Measurements from ENCODE around the gene CLNK.

Gene CLNK

DNA sequence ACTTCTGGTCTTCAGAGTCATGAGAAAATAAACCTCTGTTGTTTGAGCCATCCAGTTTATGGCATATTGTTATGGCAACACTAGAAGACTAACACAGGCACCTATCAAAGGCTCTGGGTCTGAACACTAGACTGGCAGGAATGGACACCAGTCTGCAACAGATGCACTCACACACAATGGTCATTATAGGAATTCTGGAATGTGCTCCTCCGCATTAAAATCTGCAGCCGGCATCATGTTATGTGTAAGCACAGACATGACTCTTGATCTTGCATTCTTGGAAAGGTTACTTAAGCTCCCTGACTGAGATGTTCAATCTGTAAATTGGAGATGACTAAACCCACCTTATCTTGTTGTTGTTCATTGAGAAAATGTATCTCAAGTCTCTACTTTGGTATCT is 115.1 kb downstream of the CLNK start:
- no peak for DNase-seq

- DNase-seq = no peak
Observed at GRCh38 chr4:10567766-10568165, 116.8 kb downstream of the CLNK start.

DNA sequence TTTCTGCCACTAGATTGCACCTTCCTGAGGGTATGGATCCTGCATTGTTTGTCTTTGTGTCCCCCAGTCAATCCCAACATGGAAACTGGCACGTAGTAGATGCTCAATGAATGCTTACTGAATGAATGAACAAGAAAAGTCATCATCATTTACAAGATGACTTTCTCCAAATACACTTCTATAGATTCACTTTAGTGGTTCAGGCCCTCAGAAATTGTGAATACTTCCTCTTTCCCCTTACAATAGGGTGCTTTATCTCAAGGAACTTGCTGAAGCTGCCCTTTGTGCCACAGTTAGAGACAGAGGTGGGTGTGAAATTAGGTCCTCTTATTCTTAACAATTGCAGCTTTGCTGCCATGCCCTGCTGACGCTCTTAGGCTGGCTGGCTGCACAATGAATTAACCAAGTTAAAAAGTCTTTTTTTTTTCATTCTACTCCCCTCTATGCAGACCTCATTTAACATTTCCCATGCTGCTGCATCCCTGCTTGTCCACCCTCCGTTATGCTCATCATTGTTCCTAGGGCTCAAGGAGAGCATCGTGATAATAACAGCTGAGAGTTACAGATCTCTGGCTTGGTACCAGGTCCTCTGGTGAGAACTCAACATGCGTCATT is 119.3 kb downstream of the CLNK start:
- DNase-seq = no peak

GRCh38 chr4:10554694-10555093 is 129.9 kb downstream of the CLNK start:
- peak; percentile 48 for DNase-seq

GRCh38 chr4:10554121-10554520 is 130.4 kb downstream of the CLNK start:
- DNase-seq = no peak

DNA sequence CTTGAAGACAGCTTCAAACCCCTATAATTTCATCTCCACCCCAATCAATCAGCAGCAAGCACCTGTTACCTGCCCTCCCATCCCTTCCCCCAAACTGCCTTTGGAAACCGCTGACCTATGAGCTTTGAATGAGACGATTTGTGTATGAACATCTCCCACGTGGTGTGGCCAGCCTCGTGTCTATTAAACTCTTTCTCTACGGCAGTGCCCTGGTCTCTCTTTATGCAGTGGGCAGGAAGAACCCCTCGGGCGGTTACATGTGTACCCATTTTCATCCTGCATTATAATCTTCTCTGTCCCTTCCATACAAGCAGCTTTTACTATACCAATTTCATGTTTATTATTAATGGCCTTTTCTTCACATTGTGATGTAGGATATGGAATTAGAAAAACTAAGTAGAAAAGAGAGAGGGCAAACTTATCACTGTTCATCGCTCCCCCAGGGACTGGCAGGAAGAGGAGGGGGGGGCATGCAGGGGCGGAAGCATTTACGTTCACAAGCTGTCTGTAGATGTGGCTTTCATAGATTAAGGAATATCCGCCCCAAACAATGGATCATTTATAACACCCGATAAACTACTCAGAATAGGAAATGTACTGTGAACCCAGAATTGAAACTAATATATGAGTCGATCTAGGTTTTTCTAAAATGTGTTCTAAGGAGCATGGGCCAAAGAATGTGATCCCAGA is 131.8 kb downstream of the CLNK start:
- no peak for DNase-seq

DNA sequence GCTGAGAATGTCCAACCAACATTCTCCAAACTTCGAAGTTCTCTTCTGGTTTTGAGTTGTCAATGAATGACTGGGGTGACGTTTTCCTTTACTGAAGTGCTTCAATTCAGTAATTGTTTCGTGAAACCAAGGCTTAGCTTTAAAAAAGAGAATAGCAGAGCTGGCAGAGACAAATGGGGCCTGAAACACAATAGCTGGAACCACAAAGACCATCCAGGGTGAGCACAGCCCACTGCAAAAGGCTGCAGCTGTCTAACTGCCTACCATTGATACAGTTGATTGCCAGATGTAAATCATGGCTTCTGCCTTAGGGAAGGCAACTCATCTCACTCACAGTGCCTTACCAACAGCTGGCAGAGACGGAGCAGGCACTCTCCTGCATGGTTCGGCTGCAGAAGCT is 148.7 kb downstream of the CLNK start:
- no peak for DNase-seq

GRCh38 chr4:10534820-10535219 is 149.7 kb downstream of the CLNK start:
- DNase-seq = no peak

- DNase-seq = no peak
Observed at GRCh38 chr4:10532155-10532554, 152.4 kb downstream of the CLNK start.

GRCh38 chr4:10530137-10530786 is 154.3 kb downstream of the CLNK start:
- no peak for DNase-seq

- DNase-seq = no peak
Observed at GRCh38 chr4:10529291-10530136, 155.1 kb downstream of the CLNK start.

DNA sequence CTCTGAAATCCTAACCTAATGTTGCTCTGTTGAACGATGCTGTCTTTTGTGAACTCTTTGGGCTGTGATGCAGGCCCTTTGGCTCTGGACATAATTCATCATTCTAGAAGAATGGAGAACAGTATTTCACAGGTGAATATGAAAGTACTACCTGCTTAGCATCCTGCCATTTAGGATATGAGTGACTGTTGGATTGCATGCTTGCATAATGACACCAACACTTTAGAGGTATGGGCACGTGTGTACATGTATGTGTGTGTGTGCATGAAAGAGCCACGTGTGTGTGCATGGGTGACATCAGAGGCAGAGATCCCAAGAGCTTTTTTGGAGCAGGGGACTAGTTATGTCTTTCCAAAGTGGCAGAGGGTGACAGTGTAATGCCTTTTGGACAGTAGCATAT is 157.1 kb downstream of the CLNK start:
- DNase-seq = no peak

DNA sequence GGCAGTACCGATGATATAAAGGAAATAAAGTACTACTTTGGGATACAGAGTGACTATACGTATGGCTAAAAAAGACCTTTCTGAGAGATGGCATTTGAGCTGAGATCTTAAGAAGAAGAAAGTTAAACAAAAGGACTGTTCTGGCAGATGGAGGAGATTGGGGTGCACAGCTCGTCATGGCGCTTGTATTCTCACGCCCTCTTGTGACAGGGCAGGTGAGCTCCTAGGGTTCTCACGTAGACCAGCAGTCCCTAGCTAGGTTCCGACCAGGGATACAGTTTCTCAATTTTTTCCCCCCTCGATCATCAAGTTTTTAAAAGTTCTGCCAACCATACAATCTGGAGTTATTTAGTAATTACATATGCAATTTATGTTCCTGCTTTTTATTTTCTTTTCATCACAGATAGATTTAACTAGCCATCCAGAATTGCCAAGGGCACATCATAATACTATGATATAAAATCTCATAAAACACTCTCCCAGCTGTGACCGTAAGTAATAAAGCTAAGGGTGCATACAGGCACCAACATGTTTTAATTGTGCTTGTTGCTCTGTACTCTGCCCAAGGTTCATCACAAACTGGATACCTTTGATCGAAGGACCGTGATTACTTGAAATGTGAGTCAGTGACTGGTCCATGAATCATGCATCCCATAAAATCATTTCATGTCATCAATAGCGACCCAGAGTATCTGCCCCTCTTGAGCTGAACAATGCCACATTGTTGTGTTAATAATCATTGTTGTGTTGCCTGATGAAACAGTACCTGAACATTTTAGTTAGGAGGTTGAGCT is 157.9 kb downstream of the CLNK start:
- peak; percentile 78 for DNase-seq

DNA sequence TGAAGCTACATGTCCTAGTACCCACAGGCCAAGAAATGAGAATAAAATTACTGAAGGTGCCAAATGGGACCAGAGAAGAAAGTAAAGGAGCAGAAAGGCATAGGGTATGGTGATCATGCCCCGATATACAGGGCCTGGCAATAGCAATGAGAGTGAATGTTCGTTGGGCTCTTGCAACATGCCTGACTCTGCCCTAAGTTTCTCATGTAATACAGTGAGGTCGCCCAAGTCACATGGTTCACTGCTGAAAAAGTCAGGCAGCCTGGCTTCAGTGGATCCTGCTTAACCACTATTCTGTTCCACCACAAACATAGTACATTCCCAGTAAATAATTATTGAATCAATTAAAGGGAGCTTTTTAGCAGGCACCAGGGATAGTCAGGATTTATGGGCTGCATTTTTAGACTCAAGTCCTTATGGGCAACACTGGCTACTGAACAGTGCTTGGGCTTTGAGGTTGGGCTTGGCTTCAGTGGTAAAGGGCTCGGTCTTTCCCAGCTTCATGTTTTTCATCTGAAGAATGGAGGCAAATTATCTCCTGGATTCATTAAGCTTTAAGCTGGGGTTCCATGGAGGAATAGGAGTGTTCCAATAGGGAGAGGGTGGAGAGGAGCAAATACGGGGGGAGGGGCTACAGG is 160.3 kb downstream of the CLNK start:
- DNase-seq = no peak

- peak; percentile 95 for DNase-seq
Observed at GRCh38 chr4:10521424-10521823, 163.1 kb downstream of the CLNK start.

GRCh38 chr4:10509733-10510132 is 174.8 kb downstream of the CLNK start:
- no peak for DNase-seq

DNA sequence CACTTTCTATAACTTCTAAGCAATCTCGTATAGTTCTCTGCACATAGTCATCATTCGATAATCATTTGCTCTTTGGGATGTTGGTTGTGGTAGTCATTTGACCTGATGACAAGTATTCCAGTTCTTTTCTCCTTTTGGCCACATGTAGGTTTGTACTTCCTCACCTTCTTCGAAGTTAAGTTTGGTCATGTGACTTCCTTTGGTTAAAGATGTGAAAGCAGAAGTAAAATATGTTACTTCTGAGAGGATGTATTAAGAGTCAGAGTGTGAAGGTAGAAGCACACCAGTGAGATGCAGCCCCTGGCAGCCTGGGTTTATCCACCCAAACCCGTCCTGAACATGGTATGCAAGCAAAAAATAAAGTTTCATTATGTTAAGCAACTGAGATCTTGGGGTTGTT is 178.5 kb downstream of the CLNK start:
- no peak for DNase-seq

- DNase-seq = no peak
Observed at GRCh38 chr4:10504570-10505179, 179.9 kb downstream of the CLNK start.

DNA sequence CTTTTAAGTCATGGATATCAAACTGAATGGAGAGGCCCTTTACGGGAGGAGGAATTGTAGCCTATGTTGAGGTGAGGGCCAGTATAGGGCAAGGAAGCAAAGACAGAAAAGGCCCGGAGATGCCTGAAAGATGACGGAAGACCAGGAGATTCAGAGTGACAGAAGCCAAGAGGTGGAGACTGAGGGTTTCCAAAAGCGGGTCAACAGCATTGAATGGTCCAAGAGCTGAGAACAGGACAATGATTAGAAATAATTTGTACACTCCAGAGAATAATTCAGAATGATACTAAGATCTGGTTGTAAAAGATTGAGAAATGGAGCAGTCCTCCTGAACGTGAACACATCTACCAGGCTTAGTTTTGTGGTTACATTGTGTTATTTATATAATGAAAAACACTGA is 181.9 kb downstream of the CLNK start:
- DNase-seq = no peak

GRCh38 chr4:10500776-10501175 is 183.8 kb downstream of the CLNK start:
- no peak for DNase-seq

DNA sequence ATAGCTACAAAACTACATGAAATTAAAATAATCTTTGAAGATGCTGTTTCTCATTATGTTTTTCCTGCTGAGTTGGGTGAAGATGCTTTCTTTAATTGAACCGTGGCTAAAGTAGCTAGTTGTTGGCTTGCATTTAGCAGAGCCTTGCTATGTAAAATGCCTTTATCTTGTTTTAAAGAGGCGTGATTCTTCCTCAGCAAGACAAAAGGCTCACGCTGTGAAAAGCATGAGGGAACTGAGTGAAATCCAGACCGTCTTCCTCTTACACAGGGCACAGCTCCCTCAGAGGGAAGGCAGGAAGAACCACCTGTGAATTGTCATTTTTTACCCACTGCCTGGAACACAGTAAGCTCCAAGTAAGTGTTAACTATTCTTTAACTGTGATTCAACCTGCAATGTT is 188.4 kb downstream of the CLNK start:
- DNase-seq = no peak

GRCh38 chr4:10495651-10496050 is 188.9 kb downstream of the CLNK start:
- no peak for DNase-seq

Measured in NCI-H1105 treated with DMSO at 0.1 percent for 48 hours (cell line).